Panc1 (cell line): ENCODE data around the gene PPIE.

ENCODE experiments used
- CTCF ChIP-seq: fragments of 450-650 bp; IDR thresholded peaks from 2 replicates; pipeline ENCODE4 v1.5.1; 2017; ENCODE audit warnings: mild to moderate bottlenecking
- SIN3A ChIP-seq: IDR thresholded peaks from 2 replicates; pipeline ENCODE4 v1.6.1; 2012; ENCODE audit warnings: low read depth, mild to moderate bottlenecking, low read length, moderate library complexity, borderline replicate concordance; ENCODE audit not compliant: insufficient read depth
- TF ChIP-seq, protein P1 (sequence below), 2 experiments: IDR thresholded peaks; 2 replicates each; pipeline ENCODE4 v1.6.1; 2011 to 2012; ENCODE audit warnings: low read depth in 2 of 2, control low read depth in 1 of 2, low read length in 1 of 2, mild to moderate bottlenecking in 1 of 2, moderate library complexity in 1 of 2; ENCODE audit not compliant: insufficient read depth in 1 of 2

GRCh38 chr1:39795651-39796050, 57.0 kb downstream of the PPIE start:
- TF ChIP-seq CTCF, result no peak
- TF ChIP-seq, protein P1, sequence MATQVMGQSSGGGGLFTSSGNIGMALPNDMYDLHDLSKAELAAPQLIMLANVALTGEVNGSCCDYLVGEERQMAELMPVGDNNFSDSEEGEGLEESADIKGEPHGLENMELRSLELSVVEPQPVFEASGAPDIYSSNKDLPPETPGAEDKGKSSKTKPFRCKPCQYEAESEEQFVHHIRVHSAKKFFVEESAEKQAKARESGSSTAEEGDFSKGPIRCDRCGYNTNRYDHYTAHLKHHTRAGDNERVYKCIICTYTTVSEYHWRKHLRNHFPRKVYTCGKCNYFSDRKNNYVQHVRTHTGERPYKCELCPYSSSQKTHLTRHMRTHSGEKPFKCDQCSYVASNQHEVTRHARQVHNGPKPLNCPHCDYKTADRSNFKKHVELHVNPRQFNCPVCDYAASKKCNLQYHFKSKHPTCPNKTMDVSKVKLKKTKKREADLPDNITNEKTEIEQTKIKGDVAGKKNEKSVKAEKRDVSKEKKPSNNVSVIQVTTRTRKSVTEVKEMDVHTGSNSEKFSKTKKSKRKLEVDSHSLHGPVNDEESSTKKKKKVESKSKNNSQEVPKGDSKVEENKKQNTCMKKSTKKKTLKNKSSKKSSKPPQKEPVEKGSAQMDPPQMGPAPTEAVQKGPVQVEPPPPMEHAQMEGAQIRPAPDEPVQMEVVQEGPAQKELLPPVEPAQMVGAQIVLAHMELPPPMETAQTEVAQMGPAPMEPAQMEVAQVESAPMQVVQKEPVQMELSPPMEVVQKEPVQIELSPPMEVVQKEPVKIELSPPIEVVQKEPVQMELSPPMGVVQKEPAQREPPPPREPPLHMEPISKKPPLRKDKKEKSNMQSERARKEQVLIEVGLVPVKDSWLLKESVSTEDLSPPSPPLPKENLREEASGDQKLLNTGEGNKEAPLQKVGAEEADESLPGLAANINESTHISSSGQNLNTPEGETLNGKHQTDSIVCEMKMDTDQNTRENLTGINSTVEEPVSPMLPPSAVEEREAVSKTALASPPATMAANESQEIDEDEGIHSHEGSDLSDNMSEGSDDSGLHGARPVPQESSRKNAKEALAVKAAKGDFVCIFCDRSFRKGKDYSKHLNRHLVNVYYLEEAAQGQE (IDR thresholded peaks at IDR 0.05; ENCODE audit: insufficient read depth in 1 of 2, low read depth in 2 of 2, low read length in 1 of 2), result no peak
- no peak for TF ChIP-seq SIN3A
